HepG2 (cell line): ENCODE results near the gene RAN. TPM values are rescaled to one million over a fixed set of nuclear protein-coding genes. Genes with fewer than 3 reads are reported as not detected.
A peak's percentile ranks its signal among the peaks of the same experiment; 100 is the strongest.

ENCODE experiments used
- ATF3 ChIP-seq: sonication (generic); formaldehyde crosslinking; IDR thresholded peaks from 2 replicates; pipeline ENCODE4 v1.4.0; 2020; ENCODE audit warnings: missing genetic modification reagents
- CENPBD1 ChIP-seq: sonication (generic); formaldehyde crosslinking; IDR thresholded peaks from 2 replicates; pipeline ENCODE4 v1.8.0; 2022; ENCODE audit warnings: missing genetic modification reagents, low read depth, mild to moderate bottlenecking, borderline replicate concordance
- CENPT ChIP-seq: sonication (generic); formaldehyde crosslinking; IDR thresholded peaks from 2 replicates; pipeline ENCODE4 v1.8.0; 2022; ENCODE audit warnings: low read depth, mild to moderate bottlenecking, moderate library complexity, missing genetic modification reagents
- FOXA3 ChIP-seq: IDR thresholded peaks from 2 replicates; pipeline ENCODE4 v1.6.1; 2016; ENCODE audit warnings: missing genetic modification reagents, missing compliant biosample characterization
- KDM5B ChIP-seq: sonication (generic); formaldehyde crosslinking; IDR thresholded peaks from 2 replicates; pipeline ENCODE4 v1.4.0; 2020; ENCODE audit warnings: missing genetic modification reagents, mild to moderate bottlenecking, borderline replicate concordance
- NFAT5 ChIP-seq: sonication (generic); formaldehyde crosslinking; IDR thresholded peaks from 2 replicates; pipeline ENCODE4 v1.4.0; 2020; ENCODE audit warnings: missing genetic modification reagents
- REST ChIP-seq, 2 experiments: IDR thresholded peaks; 2 replicates each; pipeline ENCODE4 v1.6.1; 2011 to 2012; ENCODE audit warnings: low read length in 2 of 2, borderline replicate concordance in 1 of 2, low read depth in 1 of 2, mild to moderate bottlenecking in 1 of 2, moderate library complexity in 1 of 2
- SRY ChIP-seq: sonication (generic); formaldehyde crosslinking; IDR thresholded peaks from 2 replicates; pipeline ENCODE4 v1.8.0; 2022; ENCODE audit warnings: mild to moderate bottlenecking, missing genetic modification reagents
- TAF1 ChIP-seq: sonication (generic); formaldehyde crosslinking; IDR thresholded peaks from 2 replicates; pipeline ENCODE4 v1.4.0; 2020; ENCODE audit warnings: missing genetic modification reagents
- TFDP1 ChIP-seq: IDR thresholded peaks from 2 replicates; pipeline ENCODE4 v1.6.1; 2016; ENCODE audit warnings: missing compliant biosample characterization, missing genetic modification reagents, borderline replicate concordance
- ZMYM3 ChIP-seq: sonication (generic); formaldehyde crosslinking; IDR thresholded peaks from 2 replicates; pipeline ENCODE4 v1.5.1; 2020; ENCODE audit warnings: mild to moderate bottlenecking, missing genetic modification reagents
- ZNF570 ChIP-seq: sonication (generic); formaldehyde crosslinking; IDR thresholded peaks from 2 replicates; pipeline ENCODE4 v1.4.0; 2020; ENCODE audit warnings: mild to moderate bottlenecking, missing genetic modification reagents, borderline replicate concordance
- ZNF629 ChIP-seq: sonication (generic); formaldehyde crosslinking; conservative IDR thresholded peaks from 2 replicates; pipeline ENCODE4 v1.5.0; 2020; ENCODE audit warnings: missing genetic modification reagents
- ZNF782 ChIP-seq: sonication (generic); formaldehyde crosslinking; IDR thresholded peaks from 2 replicates; pipeline ENCODE4 v1.4.0; 2020; ENCODE audit warnings: missing genetic modification reagents, mild to moderate bottlenecking, borderline replicate concordance
- ZSCAN31 ChIP-seq: sonication (generic); formaldehyde crosslinking; IDR thresholded peaks from 2 replicates; pipeline ENCODE4 v1.5.0; 2020; ENCODE audit warnings: low read depth, mild to moderate bottlenecking, missing genetic modification reagents
- polyA plus RNA-seq, 8 experiments: library from polyadenylated mRNA; depleted of rRNA in 3 of 8; stranded (reverse) in 7 of 8; unstranded in 1 of 8; fragments of >200 nt; fragmentation: Illumina TruSeq in 4 of 8; extraction: Trizol in 4 of 8; gene quantifications; 2 replicates each; pipeline versions ENCODE4 v1.2.1 to v1.2.3, GENCODE V29; 2011 to 2016; ENCODE audit warnings: low read depth in 4 of 8, missing spikeins in 1 of 8, mixed read lengths in 1 of 8; ENCODE audit not compliant: insufficient read depth in 1 of 8
- total RNA-seq, 5 experiments: library from RNA; depleted of rRNA; stranded (reverse); fragments of >200 nt; fragmentation: Illumina TruSeq; extraction: Trizol; gene quantifications; 2 replicates each; pipeline ENCODE4 v1.2.3, GENCODE V29; 2016; ENCODE audit warnings: low read depth in 1 of 5

Gene RAN
- total and polyA plus RNA-seq, 2 of the 13 experiments (the other 11 are each of a cell fraction or from before 2014, with no cell fraction given) = 1,335 to 1,630 TPM

GRCh38 chr12:130872179-130873096, 572 bp downstream of the RAN start (continued):
- TF ChIP-seq NFAT5 (CRISPR knock-in tag) = no peak
- no peak; the same call in 1 of the 2 replicates for TF ChIP-seq TAF1 (CRISPR knock-in tag)
- 0 out of 2 replicates have a peak, but pooled peaks have one; percentile 18 for TF ChIP-seq ATF3 (CRISPR knock-in tag)
- no peak for TF ChIP-seq CENPT
- no peak for TF ChIP-seq ZNF570 (CRISPR knock-in tag)
- 0 out of 2 replicates have a peak, but pooled peaks have one; percentile 12 for TF ChIP-seq ZSCAN31 (CRISPR knock-in tag)
- TF ChIP-seq ZNF782 (CRISPR knock-in tag) = peak; percentile 29; the same call in 1 of the 2 replicates
- TF ChIP-seq REST (IDR thresholded peaks at IDR 0.05; ENCODE audit: borderline replicate concordance in 1 of 2, low read depth in 1 of 2, low read length in 2 of 2) = no peak
- TF ChIP-seq KDM5B = 0 out of 2 replicates have a peak, but pooled peaks have one; percentile 25
- TF ChIP-seq ZNF629 (CRISPR knock-in tag) = no peak
- TF ChIP-seq FOXA3 (CRISPR knock-in tag) = no peak
- peak; percentile 64; the same call in 1 of the 2 replicates for TF ChIP-seq TFDP1 (CRISPR knock-in tag)
- TF ChIP-seq ZMYM3 (CRISPR knock-in tag) = no peak
- no peak for TF ChIP-seq CENPBD1 (CRISPR knock-in tag)
- peak; percentile 27; the same call in 1 of the 2 replicates for TF ChIP-seq SRY (CRISPR knock-in tag)
